ENCODE measurements around the gene PRKN.

PRKN gene

DNA sequence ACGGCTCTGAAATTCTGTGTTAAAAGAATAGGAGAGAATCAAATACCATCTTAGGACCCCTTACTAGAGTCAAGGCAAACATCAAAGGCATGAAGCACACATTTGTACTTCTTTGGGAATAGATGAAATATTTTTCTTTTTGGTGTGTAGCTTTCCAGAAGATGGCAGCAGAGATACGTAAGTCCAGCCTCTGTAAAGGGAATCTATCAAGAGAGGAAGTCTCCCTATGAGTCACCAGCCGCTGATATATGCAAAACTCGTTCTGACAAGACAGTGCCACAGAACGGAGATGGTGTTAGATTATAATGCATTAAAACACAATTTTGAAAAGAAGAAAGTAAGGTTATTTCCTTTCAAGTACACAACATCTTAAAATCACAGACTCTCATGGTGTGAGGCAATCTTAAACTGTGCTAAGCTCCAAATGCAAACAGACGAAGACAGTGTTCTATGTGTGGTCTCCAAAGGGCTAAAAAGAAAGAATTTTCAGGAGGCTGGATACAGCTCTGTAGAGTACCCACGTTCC, 1333.7 kb downstream of the PRKN start:
- H3K4me3 ChIP-seq (ENCODE audit: low read depth, low read length), result no peak overlapping the region
- TF ChIP-seq, protein P1, sequence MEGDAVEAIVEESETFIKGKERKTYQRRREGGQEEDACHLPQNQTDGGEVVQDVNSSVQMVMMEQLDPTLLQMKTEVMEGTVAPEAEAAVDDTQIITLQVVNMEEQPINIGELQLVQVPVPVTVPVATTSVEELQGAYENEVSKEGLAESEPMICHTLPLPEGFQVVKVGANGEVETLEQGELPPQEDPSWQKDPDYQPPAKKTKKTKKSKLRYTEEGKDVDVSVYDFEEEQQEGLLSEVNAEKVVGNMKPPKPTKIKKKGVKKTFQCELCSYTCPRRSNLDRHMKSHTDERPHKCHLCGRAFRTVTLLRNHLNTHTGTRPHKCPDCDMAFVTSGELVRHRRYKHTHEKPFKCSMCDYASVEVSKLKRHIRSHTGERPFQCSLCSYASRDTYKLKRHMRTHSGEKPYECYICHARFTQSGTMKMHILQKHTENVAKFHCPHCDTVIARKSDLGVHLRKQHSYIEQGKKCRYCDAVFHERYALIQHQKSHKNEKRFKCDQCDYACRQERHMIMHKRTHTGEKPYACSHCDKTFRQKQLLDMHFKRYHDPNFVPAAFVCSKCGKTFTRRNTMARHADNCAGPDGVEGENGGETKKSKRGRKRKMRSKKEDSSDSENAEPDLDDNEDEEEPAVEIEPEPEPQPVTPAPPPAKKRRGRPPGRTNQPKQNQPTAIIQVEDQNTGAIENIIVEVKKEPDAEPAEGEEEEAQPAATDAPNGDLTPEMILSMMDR (IDR thresholded peaks at IDR 0.05; ENCODE audit: low read depth, low read length), result peak; percentile 15; the same call in 1 of the 2 replicates

DNA sequence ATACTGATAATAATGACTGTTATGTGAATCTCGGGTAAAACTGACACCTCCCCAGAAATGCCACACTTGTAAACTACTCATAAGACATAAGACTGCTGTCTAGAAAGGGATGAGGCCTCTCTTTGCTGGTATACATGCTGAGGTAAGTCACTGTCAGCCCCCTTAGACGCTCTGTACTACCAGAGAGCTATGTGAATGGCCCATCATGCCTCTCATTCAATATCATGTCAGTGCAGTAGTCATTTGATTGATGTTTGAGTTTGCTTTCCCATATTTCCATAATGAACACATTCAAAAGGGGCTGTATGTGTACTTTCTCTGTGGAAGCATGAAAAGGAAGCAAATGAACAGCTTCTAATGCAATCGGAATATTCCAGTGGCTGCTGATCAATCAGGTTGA, 1334.3 kb downstream of the PRKN start:
- TF ChIP-seq, protein P1 (IDR thresholded peaks at IDR 0.05; ENCODE audit: low read depth, low read length), result no peak
- no peak overlapping the region for H3K4me3 ChIP-seq (ENCODE audit: low read depth, low read length)

DNA sequence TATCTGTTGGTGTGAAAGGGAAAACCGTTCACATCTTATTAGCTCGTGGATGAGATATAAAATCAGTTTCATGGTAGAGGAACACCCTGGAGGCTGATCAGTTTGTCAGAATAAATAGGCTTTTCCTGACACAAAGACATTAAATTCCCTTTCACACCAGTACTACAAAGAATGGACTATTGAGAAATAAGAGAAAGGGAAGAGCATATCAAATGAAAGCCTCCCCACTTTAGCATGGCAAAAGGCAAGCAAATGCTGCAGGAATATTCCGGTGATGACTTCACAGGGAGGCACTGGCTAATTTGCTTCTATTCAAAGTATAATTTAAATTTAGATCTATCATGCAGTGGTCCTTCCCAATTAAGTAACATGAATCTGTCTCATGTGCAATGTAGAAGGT, 1337.8 kb downstream of the PRKN start:
- TF ChIP-seq, protein P1 (IDR thresholded peaks at IDR 0.05; ENCODE audit: low read depth, low read length), result no peak
- no peak overlapping the region for H3K4me3 ChIP-seq (ENCODE audit: low read depth, low read length)

DNA sequence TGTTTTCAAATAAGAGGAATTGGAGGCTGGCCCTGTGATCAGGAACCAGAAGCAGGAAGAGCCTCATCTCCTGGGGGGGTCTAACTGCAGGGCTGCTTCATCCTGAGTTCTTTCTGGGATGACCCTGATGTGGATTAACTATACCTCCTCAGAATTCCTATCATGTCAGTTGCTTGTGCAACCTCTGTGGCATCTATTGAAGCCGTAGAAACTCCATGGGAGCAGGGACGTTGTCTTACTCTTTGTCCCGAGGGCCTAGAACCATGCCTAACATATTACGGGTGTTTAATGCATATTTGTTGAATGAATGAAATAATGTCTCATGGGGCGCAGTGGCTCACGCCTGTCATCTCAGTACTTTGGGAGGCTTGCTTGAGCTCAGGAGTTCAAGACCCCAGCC, 1343.6 kb downstream of the PRKN start:
- TF ChIP-seq, protein P1 (IDR thresholded peaks at IDR 0.05; ENCODE audit: low read depth, low read length), result no peak
- H3K4me3 ChIP-seq (ENCODE audit: low read depth, low read length), result no peak overlapping the region

DNA sequence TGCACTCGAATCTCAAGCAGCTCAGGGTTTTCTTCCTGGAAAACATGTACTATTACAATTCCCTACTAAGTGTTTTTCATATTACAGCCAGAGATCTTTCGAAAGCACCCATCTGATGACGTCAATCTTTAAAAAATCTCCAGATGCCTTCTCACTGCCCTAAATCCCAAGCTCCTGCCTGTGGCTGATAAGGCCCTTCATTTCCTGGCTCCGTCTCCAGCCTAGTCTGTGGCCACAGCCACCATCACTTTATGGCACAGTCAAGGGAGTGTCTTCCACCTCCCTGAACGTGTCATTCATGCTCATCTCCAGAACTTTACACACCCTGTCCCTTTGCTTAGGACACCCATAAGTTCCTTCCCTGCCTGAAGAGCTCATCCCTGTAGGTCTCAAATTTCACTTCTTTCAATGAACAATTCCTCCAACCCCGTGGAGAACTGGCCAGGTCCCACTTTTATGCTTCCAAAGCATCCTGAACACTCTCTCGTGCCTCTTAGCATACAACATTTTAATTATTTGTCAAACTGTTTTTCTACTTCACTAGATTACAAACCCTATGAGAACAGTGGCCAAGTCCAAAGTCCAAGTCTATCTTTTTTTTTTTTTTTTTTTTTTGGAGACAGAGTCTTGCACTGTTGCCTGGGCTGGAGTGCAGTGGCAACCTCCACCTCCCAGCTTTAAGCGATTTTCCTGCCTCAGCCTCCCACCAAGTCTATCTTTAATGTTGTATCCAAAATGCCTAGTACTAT, 1347.6 kb downstream of the PRKN start:
- no peak overlapping the region for H3K4me3 ChIP-seq (ENCODE audit: low read depth, low read length)
- TF ChIP-seq, protein P1 (IDR thresholded peaks at IDR 0.05; ENCODE audit: low read depth, low read length), result no peak

DNA sequence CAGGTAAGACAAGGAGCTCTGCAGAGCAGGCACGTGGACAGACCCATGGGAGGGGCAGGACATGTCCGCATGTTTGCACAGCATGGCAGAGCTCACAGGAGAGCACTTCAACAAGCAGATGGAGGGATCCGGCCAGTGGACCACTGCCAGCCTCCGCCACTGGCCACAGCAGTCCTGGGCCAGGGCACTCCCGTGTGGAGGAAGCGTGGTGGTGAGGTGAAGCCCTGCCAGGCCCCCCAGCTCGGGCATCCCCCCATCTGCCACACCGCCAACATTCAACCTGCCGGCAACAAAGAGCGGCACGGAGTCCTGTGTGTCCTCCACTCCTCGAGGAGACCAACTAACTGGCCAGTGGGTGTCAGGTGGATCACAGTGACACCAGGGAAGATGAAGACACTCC, 1349.5 kb downstream of the PRKN start:
- H3K4me3 ChIP-seq (ENCODE audit: low read depth, low read length), result no peak overlapping the region
- TF ChIP-seq, protein P1 (IDR thresholded peaks at IDR 0.05; ENCODE audit: low read depth, low read length), result no peak

DNA sequence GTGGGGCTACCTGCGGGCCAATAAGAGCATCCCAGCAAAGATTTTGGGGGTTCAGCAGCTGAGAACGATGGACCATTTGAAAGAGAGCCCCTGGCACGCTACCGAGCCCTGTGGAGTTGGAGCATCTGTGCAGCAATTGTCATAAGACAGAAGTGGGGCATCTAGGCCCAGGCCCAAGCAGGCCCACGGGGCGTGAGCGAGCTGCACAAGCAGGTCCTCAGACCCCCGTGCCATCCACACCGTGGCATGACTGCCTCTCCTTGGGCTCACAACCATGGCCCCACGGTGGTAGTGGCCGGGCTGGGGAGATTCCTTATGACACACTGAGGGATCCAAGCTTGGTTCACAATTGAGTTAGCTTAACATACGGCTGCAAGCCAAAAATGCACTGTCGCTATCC, 1350.5 kb downstream of the PRKN start:
- TF ChIP-seq, protein P1 (IDR thresholded peaks at IDR 0.05; ENCODE audit: low read depth, low read length), result no peak

More for the DNA sequence above, 1350.5 kb downstream of the PRKN start:
- H3K4me3 ChIP-seq (ENCODE audit: low read depth, low read length), result no peak overlapping the region

Data from WI38 (cell line).